Keratinocyte (primary cell): ENCODE results near the gene NFATC2. TPM values are rescaled to one million over a fixed set of nuclear protein-coding genes. Genes with fewer than 3 reads are reported as not detected.

Experiments
- DNase-seq: peaks from one replicate; pipeline ENCODE4 v3.0.0-alpha.2; 2011; ENCODE audit warnings: low read depth, missing footprints, low spot score
- FAIRE-seq: peaks from 2 replicates; lab custom pipeline; 2011; peaks lifted over from hg19 to GRCh38; lab: Jason Lieb, UNC
- H2AFZ ChIP-seq: 2 replicates; pipeline ENCODE4 v1.6.0; 2012; ENCODE audit warnings: low read length, control low read depth, inconsistent platforms; ENCODE audit not compliant: control insufficient read depth
- H3K27ac ChIP-seq: 2 replicates; pipeline ENCODE4 v1.5.1; 2011; ENCODE audit warnings: low read length; ENCODE audit not compliant: control insufficient read depth, insufficient read depth
- H3K27me3 ChIP-seq: 3 replicates; pipeline ENCODE4 v1.6.0; 2011; ENCODE audit warnings: low read length; ENCODE audit not compliant: control insufficient read depth, insufficient read depth; ENCODE audit errors: extremely low read depth
- H3K36me3 ChIP-seq, 2 experiments: 2 replicates in 1 of 2; 3 replicates in 1 of 2; pipeline ENCODE4 v1.5.1; 2011; ENCODE audit warnings: low read length in 2 of 2, mild to moderate bottlenecking in 1 of 2; ENCODE audit not compliant: control insufficient read depth in 2 of 2, insufficient read depth in 2 of 2; ENCODE audit errors: extremely low read depth in 1 of 2
- H3K4me1 ChIP-seq: 3 replicates; pipeline ENCODE4 v1.5.1; 2011; ENCODE audit warnings: low read length; ENCODE audit not compliant: control insufficient read depth, insufficient read depth; ENCODE audit errors: extremely low read depth
- H3K4me2 ChIP-seq: 3 replicates; pipeline ENCODE4 v1.6.0; 2011; ENCODE audit warnings: low read depth, low read length; ENCODE audit not compliant: control insufficient read depth, insufficient read depth; ENCODE audit errors: extremely low read depth
- H3K4me3 ChIP-seq, 3 experiments: fragments of 200-600 bp in 1 of 3; sonication (generic) in 1 of 3; 2 replicates in 2 of 3; 3 replicates in 1 of 3; pipeline ENCODE4 v1.5.1; 2011 to 2016; ENCODE audit warnings: low read length in 3 of 3, mild to moderate bottlenecking in 3 of 3, control low read depth in 2 of 3, inconsistent platforms in 1 of 3, low read depth in 1 of 3, mixed read lengths in 1 of 3, mixed run types in 1 of 3, moderate library complexity in 1 of 3; ENCODE audit not compliant: control insufficient read depth in 2 of 3, insufficient read depth in 2 of 3; ENCODE audit errors: extremely low read depth in 1 of 3
- H3K79me2 ChIP-seq: 2 replicates; pipeline ENCODE4 v1.6.0; 2012; ENCODE audit warnings: low read length; ENCODE audit not compliant: control insufficient read depth, insufficient read depth
- H3K9ac ChIP-seq: 3 replicates; pipeline ENCODE4 v1.6.0; 2011; ENCODE audit warnings: low read length; ENCODE audit not compliant: control insufficient read depth, insufficient read depth; ENCODE audit errors: extremely low read depth
- H3K9me1 ChIP-seq: 3 replicates; pipeline ENCODE4 v1.6.0; 2011; ENCODE audit warnings: low read length; ENCODE audit not compliant: control insufficient read depth, insufficient read depth; ENCODE audit errors: extremely low read depth
- H3K9me3 ChIP-seq: 2 replicates; pipeline ENCODE4 v1.5.1; 2012; ENCODE audit warnings: low read depth, low read length; ENCODE audit not compliant: control insufficient read depth
- H4K20me1 ChIP-seq: 3 replicates; pipeline ENCODE4 v1.6.0; 2011; ENCODE audit warnings: low read length; ENCODE audit not compliant: control insufficient read depth, insufficient read depth; ENCODE audit errors: extremely low read depth
- EZH2 ChIP-seq: IDR thresholded peaks from one replicate; pipeline ENCODE4 v1.6.1; 2012; ENCODE audit warnings: inconsistent platforms, mild to moderate bottlenecking, low read length, moderate library complexity
- dilution Hi-C: fragments of 300-500 bp; cut with MboI; formaldehyde crosslinking; loops from one replicate; pipeline ENCODE4 v1.7.0; 2020; ENCODE audit warnings: low sequenced_read_pairs; ENCODE audit not compliant: extremely low pct_ligation_motif_present
- polyA plus RNA-seq, 5 experiments: library from polyadenylated mRNA; depleted of rRNA in 3 of 5; stranded (reverse) in 3 of 5; stranded (forward) in 1 of 5; unstranded in 1 of 5; fragments of >200 nt; gene quantifications; 1 replicate in 1 of 5; 2 replicates in 3 of 5; 3 replicates in 1 of 5; pipeline versions ENCODE4 v1.2.1 to v1.2.3, GENCODE V29; 2011 to 2012; ENCODE audit warnings: missing spikeins in 2 of 5, low read depth in 1 of 5, low replicate concordance in 1 of 5
- TF ChIP-seq, protein P1 (sequence below), 3 experiments: IDR thresholded peaks in 1 of 3; conservative IDR thresholded peaks in 1 of 3; optimal IDR thresholded peaks in 1 of 3; 2 replicates in 2 of 3; 3 replicates in 1 of 3; pipeline versions ENCODE3 to v1.5.1; 2011; ENCODE audit warnings: low read length in 3 of 3, mild to moderate bottlenecking in 3 of 3, moderate library complexity in 2 of 3, control low read depth in 1 of 3, inconsistent platforms in 1 of 3; ENCODE audit not compliant: insufficient read depth in 2 of 3; ENCODE audit errors: extremely low read depth in 1 of 3

The NFATC2 gene
- polyA plus RNA-seq, 1 donor (not counting 4 experiments of a cell fraction or from before 2014, with no cell fraction given), result 0.05 TPM

GRCh38 chr20:51503376-51503775 is 39.1 kb downstream of the NFATC2 start:
- H3K4me2 ChIP-seq, result no peak overlapping the region
- TF ChIP-seq, protein P1, sequence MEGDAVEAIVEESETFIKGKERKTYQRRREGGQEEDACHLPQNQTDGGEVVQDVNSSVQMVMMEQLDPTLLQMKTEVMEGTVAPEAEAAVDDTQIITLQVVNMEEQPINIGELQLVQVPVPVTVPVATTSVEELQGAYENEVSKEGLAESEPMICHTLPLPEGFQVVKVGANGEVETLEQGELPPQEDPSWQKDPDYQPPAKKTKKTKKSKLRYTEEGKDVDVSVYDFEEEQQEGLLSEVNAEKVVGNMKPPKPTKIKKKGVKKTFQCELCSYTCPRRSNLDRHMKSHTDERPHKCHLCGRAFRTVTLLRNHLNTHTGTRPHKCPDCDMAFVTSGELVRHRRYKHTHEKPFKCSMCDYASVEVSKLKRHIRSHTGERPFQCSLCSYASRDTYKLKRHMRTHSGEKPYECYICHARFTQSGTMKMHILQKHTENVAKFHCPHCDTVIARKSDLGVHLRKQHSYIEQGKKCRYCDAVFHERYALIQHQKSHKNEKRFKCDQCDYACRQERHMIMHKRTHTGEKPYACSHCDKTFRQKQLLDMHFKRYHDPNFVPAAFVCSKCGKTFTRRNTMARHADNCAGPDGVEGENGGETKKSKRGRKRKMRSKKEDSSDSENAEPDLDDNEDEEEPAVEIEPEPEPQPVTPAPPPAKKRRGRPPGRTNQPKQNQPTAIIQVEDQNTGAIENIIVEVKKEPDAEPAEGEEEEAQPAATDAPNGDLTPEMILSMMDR (optimal IDR thresholded peaks at IDR 0.05 in 1 of 3, IDR thresholded peaks at IDR 0.05 in 1 of 3, conservative IDR thresholded peaks at IDR 0.05 in 1 of 3; ENCODE audit: extremely low read depth in 1 of 3, insufficient read depth in 2 of 3, low read length in 3 of 3), result no peak
- no peak for TF ChIP-seq EZH2
- no peaks in the 10 kb centered on the region for H4K20me1 ChIP-seq
- H3K9me3 ChIP-seq, result no peaks in the 10 kb centered on the region
- H2AFZ ChIP-seq, result no peak overlapping the region
- no peaks in the 10 kb centered on the region for H3K36me3 ChIP-seq
- H3K79me2 ChIP-seq, result no peaks in the 10 kb centered on the region
- H3K4me1 ChIP-seq, result no peaks in the 10 kb centered on the region
- DNase-seq (no peak), FAIRE-seq (no peak)
- no peak overlapping the region for H3K27ac ChIP-seq
- H3K4me3 ChIP-seq, result no peak overlapping the region
- dilution Hi-C loops, result no loop called here
- no peak overlapping the region for H3K9ac ChIP-seq
- peaks cover 14% of the 10 kb centered on the region for H3K27me3 ChIP-seq
- no peaks in the 10 kb centered on the region for H3K9me1 ChIP-seq

- no peak for DNase-seq
These were observed 41.6 kb downstream of the NFATC2 start for GRCh38 chr20:51500936-51501335.

More at GRCh38 chr20:51500936-51501335, 41.6 kb downstream of the NFATC2 start:
- Histone ChIP-seq H3K4me1 (no peaks in the 10 kb centered on the region), H3K79me2 (no peaks in the 10 kb centered on the region), H3K9ac (no peak overlapping the region), H2AFZ (no peak overlapping the region), H4K20me1 (no peaks in the 10 kb centered on the region), H3K9me3 (no peaks in the 10 kb centered on the region), H3K9me1 (no peaks in the 10 kb centered on the region), H3K27ac (no peak overlapping the region), H3K4me2 (no peak overlapping the region), H3K36me3 (no peaks in the 10 kb centered on the region), H3K27me3 (peaks cover 10% of the 10 kb centered on the region), H3K4me3 (no peak overlapping the region)
- no peak for TF ChIP-seq EZH2
- TF ChIP-seq, protein P1 (optimal IDR thresholded peaks at IDR 0.05 in 1 of 3, IDR thresholded peaks at IDR 0.05 in 1 of 3, conservative IDR thresholded peaks at IDR 0.05 in 1 of 3; ENCODE audit: extremely low read depth in 1 of 3, insufficient read depth in 2 of 3, low read length in 3 of 3), result no peak
- dilution Hi-C loops, result no loop called here
- no peak for FAIRE-seq
